ENCODE results near the gene TGFB1.
A peak's percentile ranks its signal among the peaks of the same experiment; 100 is the strongest.

Gene TGFB1

DNA sequence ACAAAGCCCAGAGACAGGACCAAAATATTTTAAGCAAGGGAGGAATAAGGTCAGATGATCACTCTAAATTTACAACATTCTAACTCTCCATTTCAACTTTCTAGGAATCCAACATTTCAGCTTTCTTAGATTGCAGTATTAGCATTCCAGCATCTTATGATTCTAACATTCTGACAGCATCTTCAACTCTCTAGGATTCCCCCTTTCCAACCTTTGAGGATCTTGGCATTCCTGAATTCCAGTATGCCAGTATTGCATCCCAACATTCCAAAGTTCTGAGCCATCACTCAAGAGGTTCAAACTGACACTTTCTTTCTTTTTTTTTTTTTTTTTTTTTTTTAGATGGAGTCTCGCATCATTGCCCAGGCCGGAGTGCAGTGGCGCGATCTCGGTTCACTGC is 13.8 kb downstream of the TGFB1 start:
- no peak for DNase-seq

DNA sequence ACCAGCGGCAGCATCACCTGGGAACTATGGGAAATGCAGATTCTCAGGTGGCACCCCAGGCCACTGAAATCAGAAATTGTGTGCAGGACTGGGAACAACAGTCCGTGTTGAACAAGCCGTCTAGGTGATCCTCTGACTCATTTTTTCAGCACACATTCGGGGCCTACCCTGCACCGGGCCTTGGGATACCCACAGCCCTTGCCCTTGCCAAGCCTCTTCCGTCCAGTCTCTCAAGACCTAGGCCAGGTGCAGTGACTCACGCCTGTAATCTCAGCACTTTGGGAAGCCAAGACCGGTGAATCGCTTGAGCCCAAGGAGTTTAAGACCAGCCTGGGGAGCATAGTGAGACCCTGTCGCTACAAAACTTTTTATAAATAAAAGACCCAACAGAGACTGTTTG is 18.3 kb downstream of the TGFB1 start:
- no peak for DNase-seq

DNA sequence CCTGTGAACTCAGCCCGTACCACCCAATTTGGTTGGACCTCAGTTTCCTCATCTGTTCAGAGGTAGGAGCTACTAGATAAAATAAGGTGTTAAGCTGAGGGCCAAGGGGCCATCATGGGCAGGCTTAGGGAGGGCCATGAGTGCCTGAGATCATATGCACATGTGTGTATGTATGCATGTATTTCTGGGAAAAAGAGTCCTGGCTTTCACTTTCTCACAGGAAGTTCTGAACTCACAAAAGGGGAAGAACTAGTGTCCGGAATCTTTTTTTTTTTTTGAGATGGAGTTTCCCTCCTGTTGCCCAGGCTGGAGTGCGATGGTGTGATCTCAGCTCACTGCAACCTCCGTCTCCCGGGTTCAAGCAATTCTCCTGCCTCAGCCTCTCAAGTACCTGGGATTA is 18.9 kb downstream of the TGFB1 start:
- DNase-seq = no peak

DNA sequence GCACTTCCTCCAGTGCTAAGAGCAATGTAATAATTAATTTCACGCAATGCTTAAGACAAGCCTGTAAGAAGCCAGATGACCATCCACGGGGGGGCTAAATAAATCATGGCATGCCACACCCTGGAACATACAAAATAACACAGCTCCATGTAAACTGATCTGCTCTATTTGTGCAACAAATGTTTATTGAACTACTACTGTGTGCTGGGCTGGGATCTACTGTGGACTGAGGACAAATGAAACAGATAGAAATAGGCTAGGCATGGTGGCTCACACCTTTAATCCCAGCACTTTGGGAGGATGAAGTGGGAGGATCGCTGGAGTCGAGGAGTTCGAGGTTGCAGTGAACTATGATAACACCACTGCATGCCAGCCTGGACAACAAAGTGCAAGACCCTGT is 21.3 kb downstream of the TGFB1 start:
- DNase-seq = no peak

DNA sequence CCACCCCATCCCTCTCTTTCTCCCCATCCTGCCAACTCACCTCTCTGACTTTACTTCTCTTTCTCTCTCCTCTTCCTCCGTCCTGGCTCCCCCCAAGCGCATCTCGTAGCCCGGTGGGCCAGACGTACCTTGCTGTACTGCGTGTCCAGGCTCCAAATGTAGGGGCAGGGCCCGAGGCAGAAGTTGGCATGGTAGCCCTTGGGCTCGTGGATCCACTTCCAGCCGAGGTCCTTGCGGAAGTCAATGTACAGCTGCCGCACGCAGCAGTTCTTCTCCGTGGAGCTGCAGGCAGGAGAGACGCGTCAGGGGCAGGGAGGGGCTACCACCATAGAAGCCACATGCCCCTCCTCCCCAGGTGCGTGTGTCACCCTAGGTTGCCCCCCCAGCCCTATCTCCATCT is 21.7 kb downstream of the TGFB1 start:
- DNase-seq = no peak

DNA sequence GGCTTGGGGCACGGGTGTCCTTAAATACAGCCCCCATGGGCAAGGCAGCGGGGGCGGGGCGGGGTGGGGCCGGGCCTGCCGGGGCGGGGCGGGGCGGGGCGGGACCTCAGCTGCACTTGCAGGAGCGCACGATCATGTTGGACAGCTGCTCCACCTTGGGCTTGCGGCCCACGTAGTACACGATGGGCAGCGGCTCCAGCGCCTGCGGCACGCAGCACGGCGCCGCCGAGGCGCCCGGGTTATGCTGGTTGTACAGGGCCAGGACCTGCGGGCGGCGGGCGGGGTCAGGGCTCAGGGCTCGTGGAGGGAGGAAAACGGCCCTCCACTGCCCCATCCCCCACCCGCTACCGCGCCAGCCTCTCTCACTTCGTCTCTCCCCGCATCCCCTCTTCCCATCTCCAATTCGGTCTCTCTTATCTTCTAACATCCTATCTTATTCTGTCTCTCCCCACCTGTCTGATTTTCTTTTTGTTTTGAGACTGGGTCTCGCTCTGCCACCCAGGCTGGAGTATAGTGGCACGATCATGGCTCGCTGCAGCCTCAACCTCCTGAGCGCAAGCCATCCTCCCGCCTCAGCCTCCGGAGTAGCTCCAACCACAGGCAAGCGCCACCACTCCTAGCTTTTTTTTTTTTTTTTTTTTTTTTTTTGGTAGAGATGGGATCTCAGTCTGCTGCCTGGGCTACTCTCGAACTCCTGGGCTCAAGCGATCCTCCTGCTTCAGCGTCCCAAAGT is 22.6 kb downstream of the TGFB1 start:
- no peak for DNase-seq

DNA sequence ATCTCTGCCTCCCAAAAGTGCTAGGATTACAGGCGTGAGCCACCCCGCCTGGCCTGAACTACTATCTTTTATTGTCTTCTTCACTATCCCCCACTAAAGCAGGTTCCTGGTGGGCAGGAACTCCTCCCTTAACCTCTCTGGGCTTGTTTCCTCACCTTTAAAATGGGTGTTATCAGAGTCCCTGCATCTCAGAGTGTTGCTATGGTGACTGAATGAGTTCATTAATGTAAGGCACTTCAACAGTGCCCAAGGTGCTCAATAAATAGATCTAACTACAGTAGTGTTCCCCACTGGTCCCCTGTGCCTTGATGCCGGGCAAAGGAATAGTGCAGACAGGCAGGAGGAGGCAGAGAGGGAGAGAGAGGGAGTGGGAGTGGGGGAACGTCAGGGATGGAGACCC is 23.2 kb downstream of the TGFB1 start:
- no peak for DNase-seq

DNA sequence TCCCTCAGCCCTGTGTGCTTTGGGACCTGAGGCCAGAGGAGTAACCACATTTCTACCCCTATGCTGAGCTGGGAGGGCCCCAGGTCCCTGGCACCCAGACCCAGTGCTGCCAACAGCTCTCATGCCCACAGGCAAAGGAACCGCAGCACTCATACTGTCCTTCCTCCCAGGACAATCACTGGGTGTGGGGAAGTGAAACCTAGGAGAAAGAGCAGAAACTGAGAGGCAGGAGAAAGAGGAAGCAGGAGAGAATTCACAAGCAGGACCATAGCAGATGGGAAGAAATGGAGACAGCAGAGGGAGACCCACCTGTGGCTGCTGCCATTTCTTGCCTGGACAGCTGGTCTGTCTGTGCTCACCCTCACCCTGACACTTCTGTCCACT is 24.9 kb downstream of the TGFB1 start:
- no peak for DNase-seq

DNA sequence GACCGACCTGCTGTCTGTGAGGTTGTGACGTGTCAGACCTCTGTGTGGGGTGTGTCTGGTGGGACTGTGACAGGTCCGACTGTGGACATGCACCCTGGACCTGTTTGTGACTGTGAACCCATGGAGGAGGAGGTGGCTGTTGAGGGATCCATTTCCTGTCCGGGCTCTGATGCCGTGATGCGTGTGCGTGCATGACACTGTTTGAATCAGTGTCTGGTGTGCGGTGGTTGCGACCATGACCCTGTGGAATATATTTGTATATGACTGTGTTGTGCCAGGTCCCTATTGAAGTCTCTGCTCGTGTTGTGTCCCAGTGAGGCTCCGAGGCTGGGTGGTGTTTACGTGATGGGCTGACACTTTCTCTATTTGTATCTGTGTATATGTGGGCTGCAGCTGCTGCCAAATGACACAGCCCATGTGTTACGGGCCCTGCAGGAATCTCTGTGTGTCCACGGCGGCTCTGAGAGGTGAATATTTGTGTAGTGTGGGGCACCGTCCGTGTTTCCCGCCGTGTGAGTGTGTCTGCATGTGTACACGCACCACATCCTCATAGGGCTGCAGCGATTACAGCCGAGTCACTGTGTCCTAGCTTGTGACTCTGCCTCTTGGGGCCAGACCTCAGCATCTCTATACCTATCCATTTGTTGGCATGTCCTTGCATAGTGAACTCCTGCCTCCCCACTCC is 25.4 kb downstream of the TGFB1 start:
- DNase-seq = no peak

DNA sequence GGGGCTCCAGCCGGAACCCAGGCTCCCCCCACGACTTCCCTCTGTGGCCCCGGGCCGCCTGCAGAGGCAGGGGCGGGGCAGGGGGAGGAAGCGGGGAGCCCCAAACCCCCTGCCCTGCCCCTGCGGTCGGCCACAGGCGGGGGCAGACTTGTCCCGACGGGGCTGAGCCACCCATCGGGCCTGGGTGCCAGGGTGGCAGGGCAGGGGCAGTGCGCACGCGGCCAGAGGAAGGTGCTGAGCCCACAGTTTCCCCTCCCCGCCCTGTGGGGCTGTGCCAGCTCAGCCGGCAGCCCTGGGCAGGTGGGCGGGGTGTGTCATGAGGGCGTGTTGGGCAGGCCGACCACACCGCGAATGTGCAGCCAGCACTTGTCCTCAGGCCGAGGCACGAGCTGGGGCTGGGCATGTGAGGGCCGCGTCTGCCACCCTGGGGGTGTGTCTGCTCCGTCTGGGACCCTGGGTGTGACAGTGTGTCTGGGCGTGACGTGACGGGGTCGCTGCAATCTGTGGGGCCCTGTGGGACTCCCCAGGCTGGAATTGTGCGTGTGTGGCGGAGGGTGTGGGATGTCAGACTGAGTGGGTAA is 26.1 kb downstream of the TGFB1 start:
- peak; percentile 71 to 80 for DNase-seq

DNA sequence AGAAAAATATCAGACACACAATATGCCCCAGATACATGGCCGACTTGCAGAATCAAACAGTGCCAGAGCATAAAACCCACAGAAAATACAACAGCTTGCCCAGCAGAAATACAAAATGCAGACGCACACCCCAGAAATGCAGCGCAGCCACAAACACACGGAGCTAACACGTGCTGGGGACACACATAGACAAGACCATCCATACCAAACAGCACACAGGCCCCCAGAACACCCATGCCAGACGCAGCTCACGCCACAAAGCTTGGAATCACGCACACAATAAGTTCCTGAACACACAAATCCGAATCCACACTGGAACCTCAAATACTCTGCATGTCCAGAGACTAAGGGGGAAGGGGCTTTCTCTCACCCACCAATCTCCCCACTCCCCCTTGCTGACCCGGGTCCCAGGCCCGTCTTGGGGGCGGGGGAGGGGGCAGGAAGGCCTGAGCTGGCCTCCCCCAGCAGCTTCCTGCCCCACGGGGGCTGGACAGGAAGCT is 26.6 kb downstream of the TGFB1 start:
- DNase-seq = no peak

DNA sequence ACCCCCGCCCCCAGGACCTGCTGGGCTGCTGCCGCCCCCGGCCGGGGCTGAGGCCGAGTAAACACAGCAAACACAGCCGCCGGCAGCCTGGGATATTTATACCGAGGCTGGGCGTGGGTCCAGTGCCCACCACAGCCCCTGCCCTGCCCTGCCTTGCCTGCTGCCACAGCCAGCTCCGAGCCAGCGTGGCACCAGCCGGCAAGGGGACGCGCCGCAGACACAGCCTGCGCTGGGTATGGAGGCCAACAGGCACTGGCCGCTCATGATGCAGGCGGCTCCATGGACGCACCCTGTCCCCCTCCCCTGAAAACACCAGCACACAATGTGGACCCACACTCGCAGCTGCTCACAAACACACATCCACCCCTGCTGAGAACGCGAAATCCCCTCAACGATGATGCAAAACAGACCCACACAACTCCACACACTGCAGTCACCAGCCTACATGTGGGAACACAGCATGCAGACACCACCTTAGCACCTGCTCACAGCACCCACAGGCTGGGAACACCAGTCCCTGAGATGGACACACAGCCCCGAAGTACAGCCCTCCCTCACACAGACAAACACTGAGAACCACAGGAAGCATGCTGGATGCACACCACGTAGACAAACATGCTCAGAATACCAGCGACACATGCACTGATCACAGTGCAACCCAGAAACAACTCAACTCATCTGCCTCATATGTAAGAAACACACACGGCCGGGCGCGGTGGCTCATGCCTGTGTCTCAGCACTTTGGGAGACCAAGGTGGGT is 27.6 kb downstream of the TGFB1 start:
- no peak for DNase-seq

DNA sequence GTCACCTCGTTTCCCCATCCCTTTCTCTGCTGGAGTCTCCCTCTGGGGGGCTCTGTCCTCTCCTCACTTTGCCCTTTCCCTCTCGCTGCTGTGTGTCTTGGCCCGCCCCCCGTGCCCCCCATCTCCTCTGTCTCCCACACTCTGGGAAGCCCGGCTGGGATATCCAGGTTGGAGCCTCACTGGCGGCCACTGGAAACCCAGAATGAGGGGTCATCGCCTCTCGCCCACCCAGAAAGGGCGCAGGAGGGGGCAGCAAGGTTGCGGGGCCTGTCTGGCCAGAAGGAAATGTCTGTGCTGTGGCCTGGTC is 28.1 kb downstream of the TGFB1 start:
- DNase-seq = no peak

DNA sequence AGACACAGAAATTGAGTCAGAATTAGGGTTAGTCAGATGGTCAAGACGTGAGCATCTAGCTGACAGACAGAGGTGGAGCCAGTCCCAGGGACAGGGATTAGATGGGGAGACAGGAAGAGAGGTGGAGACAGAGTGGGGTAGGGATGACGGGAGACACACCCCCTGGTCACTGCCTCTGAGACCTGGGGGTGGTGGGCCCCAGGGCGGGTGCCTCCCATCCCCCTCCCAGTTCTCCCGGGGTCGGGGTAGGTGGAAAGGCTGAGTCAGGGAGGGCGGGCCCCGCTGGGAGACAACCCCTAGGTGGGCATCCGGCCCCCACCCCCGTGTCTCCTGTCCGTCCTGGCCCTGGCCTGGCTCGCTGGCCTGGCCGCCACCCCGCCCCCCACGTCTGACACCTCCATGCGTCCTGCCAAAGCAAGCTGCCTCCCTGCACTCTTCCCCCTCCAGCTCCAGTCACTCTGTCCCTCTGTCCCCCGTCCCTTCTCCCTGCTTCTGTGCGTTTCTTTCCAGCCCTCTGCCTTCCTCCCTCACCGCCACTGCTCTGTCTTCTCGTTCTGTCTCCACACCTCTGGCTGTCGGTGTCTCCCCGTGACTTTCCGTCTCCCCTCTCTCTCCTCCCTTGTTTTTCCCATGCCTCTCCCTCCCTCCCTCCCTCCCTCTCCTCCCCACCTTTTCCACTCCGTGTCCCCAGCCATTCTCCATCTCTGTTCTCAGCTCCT is 28.6 kb downstream of the TGFB1 start:
- no peak for DNase-seq

DNA sequence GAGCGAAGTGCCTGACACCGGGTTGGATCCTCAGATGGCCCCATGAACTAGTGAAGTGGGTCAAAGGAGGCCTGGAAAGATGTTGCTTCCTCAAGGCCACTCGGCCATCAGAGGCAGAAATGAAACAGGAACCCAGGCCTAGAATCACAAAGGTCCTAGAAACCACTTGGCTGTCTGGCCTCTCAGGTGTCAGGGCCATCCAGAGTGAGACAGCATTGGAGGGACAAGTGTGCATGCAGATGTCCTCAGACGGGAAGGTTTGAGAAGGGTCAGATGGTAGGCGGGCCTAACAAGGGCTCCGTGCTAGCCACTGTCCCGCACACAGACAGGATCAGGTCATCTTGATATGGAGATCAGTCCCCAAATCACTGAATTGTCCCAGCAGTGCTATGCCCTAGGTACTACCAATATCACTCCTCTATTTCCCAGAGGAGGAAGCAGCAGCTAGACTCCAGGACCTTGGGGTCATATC is 29.5 kb downstream of the TGFB1 start:
- DNase-seq = no peak

DNA sequence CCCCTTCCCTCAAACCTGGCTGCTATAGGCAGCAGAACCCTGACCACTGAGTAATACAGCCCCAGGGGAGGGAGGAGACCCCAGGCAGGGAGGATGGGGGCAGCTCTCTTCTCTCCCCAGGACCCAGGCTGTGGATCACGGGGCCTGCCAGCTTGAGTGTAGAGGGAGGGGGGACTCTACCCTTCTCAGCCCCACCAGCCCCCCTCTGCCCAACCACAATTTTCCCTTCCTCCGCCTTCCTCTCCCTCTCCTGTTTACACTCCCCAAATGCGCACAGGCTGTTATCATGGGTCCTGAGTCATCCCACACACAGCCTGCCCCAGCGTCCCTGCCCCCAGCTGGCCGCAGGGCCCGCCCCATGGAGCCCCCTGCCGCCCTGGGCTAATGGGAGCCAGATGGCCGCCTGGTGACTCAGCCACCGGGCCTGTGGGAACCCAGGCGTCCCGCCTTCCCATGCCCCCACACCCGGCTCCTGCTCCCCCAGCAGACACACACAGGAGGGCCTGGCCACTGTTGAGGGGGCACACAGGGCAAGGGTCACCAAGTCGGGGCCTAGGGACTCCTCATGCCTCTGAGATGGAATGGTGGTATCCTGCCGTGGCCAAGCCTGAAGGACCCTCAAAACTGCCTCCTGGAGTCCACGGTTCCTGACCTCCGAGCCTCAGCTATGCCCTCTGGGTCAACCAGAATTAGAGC is 30.1 kb downstream of the TGFB1 start:
- no peak for DNase-seq

DNA sequence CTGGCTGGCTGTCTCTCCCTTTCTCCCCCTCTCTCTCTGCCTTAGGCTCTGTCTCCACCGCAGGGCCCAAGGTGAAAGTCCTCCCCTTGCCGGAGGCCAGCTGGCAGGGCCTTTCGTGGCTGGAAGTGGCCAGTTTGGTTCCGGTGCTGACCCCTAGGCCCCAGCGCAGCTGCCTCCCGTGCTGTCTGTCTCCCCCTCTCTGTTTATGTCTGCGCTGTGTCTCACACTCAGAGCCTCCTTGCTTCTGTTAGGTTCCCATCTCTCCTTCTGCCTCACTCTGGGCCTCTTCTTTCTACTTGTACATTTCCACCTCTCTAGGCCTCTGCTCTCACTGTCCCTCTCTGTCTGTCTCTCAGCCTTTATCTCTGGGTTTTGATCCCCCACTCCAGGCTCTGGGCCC is 30.7 kb downstream of the TGFB1 start:
- DNase-seq = no peak

DNA sequence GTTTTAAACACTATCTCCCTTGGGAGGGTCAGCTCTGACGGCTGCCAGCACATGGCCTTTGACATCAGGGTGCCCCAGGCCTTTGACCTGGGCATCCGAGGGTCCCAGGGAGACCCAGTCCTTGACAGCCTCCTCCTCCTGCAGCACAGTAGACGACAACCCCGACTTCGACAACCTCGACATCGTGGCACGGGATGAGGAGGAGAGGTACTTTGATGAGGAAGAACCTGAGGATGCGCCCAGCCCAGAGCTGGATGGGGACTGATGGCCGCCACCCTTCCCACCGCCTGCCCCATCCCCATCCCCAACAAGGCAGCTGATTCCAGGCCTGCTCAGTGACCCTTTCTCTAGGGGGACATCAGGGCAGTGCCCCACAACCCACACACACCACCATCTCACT is 31.3 kb downstream of the TGFB1 start:
- no peak for DNase-seq

DNA sequence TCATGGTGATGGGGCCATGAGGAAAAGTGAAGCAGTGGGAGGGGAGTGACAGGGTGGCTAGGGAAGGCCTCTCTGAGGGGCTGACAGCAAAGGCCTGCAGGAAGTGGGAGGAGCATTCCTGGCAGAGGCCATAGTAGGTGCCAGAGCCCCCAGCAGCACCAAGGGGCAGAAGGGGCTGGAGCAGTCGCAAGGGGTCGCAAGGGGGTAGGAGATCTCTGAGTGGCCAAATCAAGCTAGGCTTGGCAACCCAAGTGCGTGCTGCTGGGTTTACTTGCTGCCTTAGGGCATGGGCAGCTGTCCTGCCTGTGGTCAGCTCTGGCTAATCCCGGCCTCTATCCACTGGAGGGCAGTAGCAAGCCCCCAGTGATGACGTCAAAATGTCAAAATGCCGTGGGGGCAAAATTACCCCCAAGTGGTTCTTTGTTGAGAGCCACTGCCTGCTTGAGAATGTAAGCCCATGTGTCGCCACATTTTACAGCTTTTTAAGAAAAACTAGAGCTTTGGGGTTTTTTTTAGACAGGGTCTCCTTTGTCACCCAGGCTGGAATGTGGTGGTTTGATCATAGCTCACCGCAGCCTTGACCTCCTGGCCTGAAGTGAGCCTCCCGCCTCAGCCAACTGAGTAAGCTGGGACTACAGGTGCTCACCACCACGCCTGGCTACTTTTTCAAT is 32.0 kb downstream of the TGFB1 start:
- DNase-seq = no peak

DNA sequence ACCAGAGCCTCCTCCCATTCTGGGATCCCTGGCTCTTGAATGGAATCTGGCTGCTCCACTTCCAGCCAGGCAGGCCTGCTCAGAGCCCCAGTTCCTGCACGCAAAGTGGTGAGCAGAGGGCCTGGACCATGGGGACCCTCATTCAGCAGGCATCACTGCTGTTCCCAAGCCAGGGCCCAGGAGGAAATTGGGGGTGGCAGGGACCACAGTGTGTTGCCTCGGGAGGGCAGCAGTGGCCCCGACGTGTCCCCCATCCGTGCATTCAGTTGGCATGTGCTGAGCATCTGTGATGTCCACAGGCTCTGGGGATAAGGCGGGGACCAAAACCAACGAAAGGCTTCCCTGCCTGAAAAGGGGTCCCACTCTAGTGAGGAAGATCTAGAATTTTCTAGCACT is 32.5 kb downstream of the TGFB1 start:
- no peak for DNase-seq

DNA sequence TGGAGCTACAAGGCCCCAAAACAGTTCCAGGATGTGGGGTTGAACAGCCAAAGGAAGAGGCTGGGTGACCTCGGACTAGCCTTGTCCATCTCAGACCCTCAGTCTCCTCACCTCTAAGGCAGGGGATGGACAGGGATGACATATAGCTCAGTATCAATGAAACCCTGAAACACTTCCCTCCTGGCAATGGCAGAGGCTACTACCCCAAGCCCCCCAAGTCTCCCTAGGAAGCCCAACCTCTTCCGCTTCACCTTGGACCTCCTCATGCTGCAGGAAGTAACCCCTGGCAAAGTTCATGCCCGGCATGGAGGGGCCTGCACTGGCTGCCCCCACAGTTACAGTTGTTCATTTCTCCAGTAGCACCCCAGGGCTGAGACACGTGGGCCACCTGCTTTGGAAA is 33.2 kb downstream of the TGFB1 start:
- DNase-seq = no peak

DNA sequence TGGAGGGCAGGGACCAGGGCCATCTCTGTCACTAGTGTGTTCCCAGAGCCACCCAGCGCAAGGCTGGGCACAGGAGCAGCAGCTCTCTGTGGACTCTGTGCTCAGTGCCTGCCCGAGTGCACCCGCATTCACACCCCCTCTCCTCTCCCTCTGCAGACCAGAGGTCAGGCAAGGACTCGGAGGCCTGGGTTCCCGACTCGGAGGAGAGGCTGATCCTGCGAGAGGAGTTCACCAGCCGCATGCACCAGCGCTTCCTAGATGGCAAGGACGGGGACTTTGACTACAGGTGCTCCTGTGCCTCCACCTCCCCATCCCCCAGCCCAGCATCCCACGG is 33.6 kb downstream of the TGFB1 start:
- no peak for DNase-seq

Measured in activated CD4-positive, alpha-beta T cell treated with anti-CD3 and anti-CD28 coated beads, Interleukin-2, amount 50 U/mL, for 4 hours (primary cell).